Activated T-cell treated with anti-CD3 and anti-CD28 coated beads, Interleukin-2, amount 50 U/mL, for 48 hours (primary cell): ENCODE results near the gene MAGI1.

Experiments
- DNase-seq, 2 experiments: peaks; one replicate each; pipeline ENCODE4 v3.0.0-alpha.2; 2020

MAGI1 gene

DNA sequence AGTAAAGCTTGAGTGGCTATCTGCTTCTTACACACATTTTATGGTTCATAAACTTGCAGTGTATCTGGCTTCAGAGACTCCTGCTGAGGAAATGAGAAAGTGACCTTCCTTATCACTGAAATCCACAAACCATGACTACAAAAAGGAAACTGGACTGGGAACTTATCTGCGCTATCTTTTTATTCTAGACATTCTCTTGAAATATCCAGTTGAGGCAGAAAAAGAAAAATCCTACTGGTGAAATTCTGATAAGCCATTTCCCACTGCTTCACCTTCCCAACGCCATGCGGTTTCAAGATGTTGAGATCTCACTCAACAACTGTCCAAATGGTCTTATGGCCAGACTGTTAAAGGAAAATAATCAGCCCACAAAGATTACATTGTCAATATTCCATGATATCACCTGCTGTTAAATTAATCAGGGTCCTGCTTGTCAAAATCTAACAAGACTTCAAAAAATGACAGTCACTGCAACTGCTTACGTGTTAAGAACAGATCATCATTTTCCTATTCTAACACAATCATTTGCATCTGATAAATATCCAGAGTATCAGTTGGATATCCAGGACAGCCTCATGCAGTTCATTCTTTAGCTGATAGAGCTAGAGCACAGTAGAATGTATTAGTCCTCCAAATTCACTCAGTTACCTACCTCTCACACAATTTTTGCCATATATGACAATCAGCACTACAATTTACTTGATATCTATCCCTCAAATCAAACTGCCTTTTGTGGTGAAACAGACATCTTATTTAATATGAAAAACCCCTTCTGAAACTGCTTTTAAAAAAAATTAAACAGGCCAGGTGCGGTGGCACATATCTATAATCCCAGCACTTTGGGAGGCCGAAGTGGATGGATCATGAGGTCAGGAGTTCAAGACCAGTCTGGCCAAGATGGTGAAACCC, 538.1 kb downstream of the MAGI1 start:
- DNase-seq: no peak

DNA sequence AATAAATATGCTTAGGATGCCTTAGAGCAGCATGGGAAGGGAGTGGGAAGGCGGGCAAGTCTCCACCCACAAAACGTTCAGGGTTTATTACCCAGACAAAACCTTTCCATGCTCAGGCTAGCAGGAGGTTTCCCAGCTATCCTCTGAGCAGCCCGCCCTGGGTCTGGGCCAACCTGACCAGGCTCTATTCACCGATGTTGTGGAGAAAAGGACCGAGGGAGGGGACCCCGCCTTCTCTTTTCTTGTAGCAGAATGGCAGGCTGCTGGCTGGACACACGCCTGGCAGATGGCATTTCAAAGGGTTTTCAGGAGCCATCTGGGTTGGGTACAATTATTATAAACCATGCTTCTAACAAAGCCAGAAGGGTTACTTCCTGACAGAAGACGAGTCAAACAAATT, 540.9 kb downstream of the MAGI1 start:
- no peak for DNase-seq

DNA sequence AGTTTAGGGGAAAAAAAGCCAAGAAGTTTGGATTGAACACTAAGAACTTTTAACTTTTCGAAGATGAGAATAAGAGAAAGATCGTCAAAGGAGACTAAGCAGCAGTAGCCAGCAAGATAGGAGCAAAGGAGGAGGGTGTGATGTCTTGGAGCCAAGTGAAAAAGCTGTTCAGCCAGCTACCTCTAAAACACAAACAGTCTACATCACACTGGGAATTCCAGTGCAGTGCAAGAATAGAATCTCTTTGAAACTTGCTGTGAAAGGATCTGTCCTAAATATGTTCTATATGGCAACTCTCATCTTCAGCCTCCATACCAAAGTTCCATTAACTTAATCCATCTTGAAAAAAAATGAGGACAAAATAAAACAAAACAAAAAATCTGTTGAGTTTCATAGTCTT, 541.5 kb downstream of the MAGI1 start:
- no peak for DNase-seq

DNA sequence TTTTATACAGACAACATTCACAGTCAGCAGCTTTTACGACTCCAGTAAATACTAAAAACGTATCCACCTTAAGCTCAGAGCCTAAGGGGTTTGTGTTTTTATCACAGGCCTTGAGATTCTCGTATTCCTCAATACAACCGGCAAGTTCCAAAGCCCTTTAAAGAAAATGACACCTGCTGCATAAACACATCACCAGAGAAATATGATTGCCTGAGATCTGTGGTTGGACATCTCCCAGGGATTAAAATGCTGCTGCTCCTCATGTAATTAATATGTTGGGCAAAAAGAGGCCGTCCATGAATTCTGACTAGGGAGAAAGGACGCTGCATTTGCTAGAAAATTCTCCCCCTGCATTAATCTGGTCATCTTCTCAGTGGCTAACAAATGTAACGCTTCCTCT, 544.8 kb downstream of the MAGI1 start:
- no peak for DNase-seq

DNA sequence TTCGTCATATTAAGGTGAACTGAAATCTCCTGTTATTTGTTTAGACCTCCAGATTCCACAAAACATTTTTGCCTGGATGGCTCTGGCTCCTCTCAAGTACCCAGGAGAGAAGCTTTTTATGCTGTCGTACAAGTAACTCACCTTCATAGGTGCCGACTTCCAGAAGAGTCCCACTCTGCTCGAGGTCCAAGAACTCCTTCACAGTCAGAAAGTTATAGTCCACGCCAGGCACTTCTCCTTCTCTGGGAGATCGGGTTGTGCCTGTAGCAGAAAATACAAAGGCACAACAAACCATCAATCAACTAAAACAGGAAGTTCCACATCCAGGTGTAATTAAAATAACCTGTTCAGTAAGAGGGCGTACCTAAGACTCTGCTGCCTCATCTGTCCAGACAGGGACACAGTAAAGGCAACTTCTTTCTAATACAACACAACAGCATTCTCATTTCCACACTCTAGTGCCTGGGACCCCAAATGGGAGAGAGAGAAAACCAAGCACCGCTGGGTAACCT, 545.3 kb downstream of the MAGI1 start:
- no peak for DNase-seq

DNA sequence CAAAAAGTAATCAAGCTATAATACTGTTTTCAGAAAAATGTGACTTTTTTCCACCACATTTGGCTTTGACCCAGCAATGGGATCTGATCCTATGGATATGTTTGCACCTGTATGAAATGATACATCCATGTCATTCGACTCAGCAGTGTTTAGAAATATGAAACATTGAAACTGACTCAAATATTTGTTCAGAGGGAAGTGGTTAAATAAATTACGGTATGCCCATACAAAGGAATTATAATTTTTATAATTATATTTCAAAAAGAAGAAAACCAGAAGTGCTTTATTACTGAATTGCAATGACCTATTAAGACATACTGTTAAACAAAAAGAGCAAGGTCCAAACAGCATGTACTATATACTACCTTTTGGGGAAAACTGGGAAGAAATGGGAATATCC, 546.5 kb downstream of the MAGI1 start:
- no peak for DNase-seq

DNA sequence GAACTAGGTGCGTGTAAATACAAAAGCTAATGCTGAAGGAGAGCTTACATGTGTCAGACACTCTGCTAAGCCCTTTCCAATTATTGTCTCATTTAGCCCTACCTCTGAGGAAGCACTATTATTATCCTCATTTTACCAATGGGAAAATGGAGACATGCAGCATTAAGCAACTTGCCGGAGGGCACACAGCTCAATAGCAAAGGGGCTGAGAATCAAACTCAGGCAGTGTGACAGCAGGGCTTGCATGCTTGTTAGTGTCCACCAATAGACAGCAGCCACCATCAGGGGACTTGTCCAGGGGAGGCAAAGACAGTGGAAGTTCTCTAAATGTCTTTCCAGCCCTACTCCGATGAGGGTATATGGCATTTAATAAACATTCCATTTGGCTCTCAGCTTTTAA, 548.6 kb downstream of the MAGI1 start:
- DNase-seq: no peak

DNA sequence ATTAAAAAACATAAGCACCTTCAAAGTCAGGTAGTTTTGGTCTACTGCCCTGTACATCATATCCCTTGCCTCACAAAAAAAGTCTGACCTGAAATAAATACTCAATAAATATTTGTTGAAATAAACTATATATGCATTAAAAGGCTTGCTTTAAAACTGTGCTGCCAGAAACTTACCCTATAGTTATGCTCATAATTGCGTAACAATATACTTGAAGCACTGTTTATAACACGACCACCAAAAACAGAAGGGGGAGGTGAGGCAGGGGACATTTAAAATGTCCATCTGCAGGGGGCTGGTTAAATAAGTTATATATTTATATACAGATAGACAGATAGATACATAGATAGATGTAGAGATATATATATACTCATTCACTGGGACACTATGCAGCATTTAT, 549.5 kb downstream of the MAGI1 start:
- no peak for DNase-seq

DNA sequence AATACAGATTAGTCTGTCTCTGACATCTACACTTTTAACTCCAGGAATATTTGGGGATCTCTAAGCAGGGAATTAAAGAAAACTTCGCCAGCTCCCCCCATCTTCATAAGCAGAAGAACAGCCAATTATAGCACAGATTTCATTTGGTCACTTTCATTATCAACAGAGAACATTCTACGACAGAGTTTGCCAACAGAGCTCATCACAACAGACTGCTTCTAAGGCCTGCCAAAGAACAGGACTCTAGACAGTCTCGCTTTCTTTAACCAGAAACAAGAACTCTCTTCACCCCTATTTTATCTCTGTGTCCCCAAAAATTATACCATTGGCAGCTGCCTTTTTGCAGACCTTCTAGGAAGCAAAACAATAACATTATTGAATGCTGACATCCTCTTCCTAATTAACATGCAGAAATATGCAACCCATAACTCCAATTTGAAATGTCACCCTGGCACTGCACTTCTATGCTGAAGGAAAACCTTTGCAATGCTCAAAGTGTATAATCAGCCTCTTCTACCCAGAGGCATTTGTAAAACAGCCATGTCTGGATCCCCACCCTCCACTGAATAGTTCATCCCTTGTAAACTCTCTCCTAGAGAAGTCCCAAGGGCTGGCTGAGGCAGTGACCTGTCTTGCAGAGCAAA, 552.8 kb downstream of the MAGI1 start:
- DNase-seq: no peak

DNA sequence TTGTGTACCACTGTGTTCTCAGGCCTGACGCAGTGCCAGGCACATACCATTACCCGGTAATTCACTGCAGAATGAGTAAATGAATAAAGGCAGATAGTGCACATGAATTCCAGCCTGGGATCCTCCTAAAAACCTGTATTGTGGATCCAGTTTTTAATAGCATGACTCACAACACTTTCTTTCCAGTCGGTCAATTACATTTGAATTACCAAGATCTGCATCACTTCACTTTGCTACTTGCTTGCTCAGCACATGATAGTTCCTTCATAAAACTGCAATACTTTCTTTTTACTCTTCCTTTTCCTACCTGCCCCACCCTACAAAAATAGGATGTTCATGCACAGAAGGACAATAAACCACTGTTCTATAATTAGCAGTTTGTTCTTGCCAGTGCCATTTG, 553.8 kb downstream of the MAGI1 start:
- DNase-seq: no peak

DNA sequence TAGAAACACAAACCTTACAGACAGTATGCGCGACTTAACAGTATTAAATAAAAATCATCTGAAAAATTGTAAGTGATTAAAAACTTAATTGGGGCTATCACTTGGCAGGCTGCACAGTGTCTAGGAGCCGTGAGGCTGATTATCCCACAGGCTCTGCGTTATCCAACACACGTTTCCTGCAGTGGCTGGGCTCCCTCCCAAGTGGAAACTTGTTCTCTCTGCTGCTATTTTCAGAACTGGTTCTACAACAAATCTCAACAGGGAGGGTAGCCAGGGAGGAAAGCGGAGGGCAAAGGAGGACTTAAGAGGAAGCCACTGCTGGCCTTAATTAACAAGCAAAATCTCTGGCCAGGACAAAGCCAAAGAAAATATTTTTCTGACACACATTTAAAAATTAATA, 555.2 kb downstream of the MAGI1 start:
- no peak for DNase-seq

DNA sequence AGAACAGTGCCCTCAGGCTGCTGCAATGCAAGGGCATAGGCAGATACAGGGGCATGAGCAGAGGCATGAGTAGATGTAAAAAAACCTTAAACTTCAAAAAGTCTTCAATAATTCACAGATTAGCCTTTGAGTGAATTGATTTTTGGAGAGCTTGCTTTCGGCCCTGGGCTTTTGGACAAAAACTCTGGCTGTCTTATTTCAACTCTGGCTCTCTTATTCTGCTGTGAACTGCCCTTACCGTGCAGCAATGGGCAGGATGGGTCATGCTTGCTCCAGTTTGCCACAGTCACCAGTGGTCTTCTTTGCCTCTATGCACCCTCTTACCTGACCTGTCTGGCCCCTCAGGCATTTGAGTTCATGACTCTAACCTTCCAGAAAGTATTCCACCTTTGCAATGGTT, 555.7 kb downstream of the MAGI1 start:
- DNase-seq: no peak

DNA sequence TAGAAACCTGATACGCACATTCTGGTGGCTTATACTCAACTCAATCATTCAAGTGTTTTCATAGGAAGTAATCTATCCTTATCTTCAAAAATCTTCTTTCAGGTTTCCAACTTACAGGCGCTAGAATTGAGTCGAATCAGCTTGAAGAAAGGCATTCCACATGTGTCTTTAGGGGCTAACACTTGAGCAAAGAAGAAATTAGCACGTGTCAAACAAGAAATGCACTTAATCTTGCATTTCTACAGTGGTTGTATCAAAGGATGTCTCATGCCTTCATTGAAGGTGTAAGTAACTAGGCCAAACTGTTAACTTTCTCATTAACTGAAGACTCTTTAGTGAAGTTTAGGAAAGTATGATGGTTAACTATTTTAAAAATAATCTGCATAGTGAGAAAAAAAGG, 557.6 kb downstream of the MAGI1 start:
- DNase-seq: no peak

DNA sequence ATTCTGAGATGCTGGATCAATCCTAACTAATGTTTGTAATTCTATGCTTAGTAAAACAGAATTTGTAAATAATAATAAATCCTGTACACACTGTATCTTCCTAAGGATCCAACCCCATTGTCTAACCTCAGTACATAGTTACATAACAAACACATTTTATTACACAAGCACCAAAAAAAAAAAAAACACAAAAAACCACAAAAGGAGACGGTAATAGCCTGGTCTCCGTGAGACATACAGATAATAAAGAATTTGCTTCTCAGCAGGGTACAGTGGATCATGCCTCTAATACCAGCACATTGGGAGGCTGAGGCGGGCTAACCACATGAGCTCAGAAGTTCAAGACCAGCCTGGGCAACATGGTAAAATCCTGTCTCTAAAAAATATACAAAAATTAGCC, 558.7 kb downstream of the MAGI1 start:
- DNase-seq: no peak

DNA sequence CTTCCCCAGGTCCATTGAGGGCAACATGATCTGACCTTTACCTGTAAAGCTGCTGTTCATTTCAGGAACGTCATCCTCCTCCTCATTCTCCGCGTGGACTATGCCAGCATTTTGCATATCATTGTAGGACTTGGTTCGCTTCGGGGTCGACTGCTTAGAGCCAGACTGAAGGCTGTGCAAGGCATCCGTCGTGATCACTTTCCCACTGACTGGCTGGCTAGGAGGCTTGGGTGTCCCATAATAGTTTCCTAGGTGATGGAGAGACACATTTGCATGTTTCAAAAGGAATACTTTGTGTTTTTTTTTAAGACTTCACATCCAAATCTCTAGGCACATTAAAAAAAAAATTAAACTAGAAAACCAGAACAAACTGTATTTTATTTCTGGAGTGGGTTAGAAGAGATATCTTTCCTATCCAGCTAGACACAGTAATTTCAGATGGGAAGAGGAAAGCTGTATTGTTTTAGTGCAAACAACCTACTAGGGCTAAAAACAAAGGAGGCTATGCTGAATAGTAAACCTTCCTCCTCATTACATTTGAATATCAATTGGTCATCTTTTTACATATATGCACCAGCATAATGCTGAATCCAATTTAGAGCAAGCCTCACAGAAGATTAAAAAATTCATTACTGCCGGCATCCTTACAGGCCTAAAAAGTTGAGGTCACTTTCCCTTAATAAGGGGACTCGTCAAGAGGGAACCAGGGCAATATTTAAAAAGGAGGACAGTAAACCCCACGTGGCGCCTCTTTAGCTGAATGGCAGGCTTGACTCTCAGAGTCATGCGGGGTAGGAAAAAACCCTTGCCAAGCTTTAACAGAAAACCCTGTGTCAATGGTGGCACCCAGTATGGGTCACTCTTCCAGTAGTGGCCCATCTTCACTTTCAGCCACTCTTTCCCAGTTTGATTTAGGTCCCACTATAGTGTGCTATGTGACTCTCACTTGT, 559.9 kb downstream of the MAGI1 start:
- no peak for DNase-seq

DNA sequence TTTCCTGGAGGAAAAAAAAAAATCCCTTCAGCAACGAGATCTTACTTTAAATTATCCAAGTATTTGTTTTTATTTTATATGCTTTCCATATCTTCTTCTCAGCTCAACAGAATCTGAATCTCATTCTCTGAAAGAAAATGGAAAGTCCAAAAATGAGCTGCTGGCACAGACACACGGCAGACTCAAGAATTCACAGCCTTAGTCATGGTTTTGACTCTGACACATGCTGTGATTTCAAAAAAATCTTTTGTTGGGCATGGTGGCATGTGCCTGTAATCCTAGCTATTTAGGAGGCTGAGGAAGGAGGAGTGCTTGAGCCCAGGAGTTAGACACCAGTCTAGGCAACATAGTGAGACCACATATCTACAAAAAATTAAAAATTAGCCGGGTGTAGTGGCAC, 565.0 kb downstream of the MAGI1 start:
- DNase-seq: no peak

DNA sequence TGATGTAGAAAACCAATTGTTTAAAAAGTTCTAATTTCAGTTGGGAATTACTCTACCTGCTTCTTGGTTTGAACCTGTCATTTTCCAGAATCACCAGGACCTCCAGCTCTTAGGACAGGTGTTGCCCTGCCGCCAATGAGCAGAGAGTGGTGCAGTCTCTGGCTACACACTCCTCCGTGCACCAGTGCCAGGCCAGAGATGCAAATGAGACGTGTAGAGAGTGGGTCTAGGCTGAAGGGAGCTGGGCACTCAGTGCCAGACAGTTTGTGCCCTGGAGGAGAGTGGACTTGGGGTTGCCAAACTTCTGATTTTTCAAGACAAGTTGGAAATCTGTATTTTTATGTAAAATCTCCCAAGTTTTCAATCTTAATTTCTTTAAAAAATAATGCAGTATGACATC, 566.2 kb downstream of the MAGI1 start:
- no peak for DNase-seq

DNA sequence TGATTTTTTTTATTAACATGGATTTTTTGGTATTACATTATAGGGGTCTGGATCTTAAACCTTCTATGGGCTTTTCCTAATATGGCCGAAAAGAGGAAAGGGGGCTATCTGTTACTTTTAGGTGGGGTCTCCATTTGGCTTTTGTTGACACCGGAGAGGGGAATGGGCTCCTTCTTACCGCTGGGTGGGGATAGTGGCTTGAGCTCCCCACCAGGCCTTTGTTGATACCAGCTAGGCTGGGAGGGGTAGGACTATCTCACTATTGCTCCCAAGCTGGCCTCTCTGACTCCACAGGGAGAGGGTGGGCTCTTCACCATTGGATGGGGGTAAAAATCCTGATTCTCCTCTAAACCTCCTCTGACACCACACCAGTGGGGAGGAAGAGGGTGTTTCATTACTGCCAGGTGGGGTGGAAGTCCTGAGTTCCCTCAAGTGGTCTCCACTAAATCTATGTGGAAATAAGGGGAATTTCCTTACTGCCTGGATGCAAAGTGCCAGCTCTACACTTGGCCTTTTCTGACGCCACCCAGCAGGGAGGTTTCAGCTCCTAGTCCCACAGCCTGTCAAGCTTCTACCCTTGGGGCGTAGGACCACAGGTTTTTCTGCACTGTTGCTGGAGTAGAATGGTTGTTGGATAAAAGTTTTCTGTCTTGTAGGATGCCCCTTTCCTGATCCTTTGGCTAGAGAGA, 572.3 kb downstream of the MAGI1 start:
- DNase-seq: no peak

DNA sequence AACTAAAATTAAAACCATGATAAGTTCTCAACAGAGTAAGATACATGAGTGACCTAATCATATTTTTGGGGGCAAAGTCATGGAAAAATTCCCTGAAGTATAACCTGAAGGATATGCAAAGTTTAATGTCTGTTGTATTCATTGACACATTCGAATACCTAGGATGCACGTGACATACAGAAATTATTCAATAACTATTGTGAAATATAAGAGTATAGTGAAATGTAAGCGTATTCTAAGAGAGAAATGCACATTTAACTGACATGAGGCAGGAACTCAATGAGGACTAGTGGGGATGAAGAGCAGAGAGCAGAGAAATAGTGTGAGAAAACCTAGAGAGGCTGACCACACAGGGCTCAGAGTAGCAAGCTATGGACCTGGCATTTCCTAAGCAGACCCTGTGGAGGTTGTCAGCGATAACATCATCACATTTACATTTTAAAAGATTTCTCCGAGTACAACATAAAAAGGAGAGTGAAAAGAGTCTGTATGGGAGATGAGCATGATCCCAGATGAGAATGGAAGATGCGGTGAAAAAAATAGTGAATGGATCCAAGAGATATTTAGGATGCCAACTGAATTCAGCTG, 588.8 kb downstream of the MAGI1 start:
- no peak for DNase-seq

DNA sequence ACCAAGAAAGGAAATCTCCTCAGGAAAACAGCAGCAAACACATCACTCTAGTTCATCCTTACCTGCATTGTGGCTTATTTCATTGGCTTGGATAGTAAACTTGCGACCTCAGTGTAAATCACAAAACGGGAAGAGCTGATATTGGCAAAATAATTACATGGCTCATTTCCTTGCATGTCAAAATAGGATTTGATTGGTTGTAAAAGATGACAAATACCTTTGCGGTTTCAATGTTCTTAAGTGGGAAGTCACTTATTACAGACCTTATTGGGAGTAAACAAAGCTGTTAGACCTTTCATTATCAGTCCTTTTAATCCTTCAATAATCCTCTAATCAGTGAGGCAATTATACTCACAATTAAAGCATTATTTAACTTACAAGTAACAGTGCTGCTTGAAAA, 590.6 kb downstream of the MAGI1 start:
- no peak for DNase-seq

DNA sequence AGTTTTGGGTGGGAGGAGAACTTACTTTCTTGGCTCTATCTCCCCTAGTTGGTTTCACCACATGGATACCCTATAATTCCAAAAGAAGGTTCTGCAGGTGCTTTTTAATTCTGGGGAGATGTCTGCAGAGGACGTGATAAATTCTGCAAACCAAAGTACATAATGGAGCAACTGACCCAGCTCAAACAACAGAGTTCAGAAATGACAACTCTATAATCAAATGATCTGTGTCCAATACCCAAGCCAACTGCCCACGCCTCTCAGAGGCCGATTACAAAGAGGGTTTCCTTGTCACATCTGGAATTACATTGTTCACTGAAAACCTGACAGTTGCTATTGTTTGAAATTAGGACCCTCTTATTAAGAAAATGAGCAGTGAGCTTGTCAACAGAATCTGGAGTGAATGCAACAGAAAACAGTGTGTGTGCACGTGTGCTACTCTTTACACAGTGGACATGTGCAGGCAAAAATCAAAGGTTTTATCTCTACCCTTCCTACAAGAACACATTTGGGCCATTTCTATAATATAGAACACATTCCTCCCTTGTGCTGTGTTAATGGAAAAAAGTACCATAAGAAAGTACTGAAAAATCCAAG, 593.0 kb downstream of the MAGI1 start:
- DNase-seq: no peak

DNA sequence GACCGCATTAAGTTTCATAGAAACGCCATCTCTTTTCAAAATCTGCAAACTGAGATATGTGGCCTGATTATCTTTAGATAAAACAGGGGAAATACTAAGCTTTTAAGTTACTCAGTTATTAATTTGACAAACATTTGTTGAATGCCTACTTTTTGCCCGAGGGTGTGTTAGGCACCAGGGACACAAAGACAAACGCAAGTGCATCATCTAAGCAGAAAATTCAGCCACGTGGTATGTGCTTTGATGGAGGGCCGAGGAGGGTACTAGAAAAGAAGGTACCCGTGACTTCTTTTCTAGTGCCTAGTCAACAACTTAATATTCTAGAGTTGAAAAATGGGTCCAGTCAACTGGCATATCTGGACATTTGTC, 594.3 kb downstream of the MAGI1 start:
- DNase-seq: no peak
